Hepatocyte (in vitro differentiated cells): ENCODE results near the gene LRRC28.

Source experiments
- CTCF ChIP-seq: fragments of 200-600 bp; sonication (generic); IDR thresholded peaks from 2 replicates; pipeline ENCODE4 v1.5.1; 2016; ENCODE audit warnings: antibody characterized with exemption, mild to moderate bottlenecking; ENCODE audit not compliant: poor library complexity
- EZH2 ChIP-seq: fragments of 200-600 bp; sonication (generic); IDR thresholded peaks from 2 replicates; pipeline ENCODE4 v1.6.1; 2016; ENCODE audit warnings: antibody characterized with exemption, mild to moderate bottlenecking, borderline replicate concordance

- TF ChIP-seq CTCF = no peak
- TF ChIP-seq EZH2 = no peak
Observed at GRCh38 chr15:99438224-99438585, 186.9 kb downstream of the LRRC28 start.
